ENCODE results near the gene TLE2. TPM values are rescaled to one million over a fixed set of nuclear protein-coding genes. Genes with fewer than 3 reads are reported as not detected.
"Not testable (repeated sequence)": the region's sequence is repeated elsewhere in the genome, so short reads cannot be mapped to it uniquely, and the experiment has no call there.

The TLE2 gene
- total RNA-seq, 2 donors from 2014 or later = 32.9 to 47.9 TPM

DNA sequence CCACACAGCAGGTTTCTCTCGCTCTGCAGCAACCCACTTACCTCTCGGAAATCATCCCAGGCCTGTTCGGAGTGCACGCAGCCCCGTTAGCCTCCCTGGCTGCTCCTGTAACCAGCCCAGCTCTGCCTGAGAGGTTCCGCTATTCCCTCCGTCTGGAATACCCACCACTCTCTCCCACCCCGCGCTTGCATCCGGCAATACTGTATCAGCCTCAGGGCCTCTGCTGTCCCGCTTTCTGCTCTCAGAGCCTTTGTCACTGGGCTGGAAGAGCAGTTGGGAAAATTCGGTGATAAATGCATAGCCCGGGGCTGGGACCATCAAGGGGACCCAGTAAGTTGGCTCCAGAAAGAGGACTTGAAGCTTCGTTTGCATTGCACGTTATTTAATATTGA, 52.5 kb downstream of the TLE2 start:
- ATAC-seq (no peak), DNase-seq (no peak)
- intact Hi-C loops (cut with DNase I, micrococcal nuclease) = no loop called here

DNA sequence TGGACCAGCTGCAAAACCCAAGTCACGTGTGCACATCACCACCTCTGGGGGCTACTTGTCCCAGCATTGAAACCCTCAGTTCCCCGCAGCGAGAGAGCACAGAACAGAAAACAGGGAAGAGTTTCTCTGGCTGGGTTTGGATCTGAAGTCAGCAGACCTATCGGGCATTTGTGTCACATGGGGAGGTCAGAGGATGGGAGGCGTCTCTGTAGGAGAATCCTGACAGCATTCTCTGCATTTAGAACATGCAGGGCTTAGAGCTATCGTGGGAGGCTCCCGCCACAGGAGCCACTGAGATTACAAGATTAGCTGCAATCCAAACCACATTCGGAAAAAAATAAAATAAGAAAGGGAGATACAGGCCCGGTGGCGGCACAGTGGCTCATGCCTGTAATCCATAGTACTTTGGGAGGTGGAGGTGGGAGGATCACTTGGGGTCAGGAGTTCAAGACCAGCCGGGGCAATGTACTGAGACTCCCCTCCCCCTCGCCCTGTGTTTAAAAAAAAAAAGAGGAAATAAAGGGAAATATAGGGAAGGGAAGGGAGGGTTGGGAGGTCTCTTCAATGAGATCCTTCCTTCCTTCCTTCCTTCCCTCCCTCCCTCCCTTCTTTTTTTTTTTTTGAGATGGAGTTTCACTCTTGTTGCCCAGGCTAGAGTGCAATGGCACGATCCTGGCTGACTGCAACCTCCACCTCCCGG, 54.6 kb downstream of the TLE2 start:
- ATAC-seq (no peak), DNase-seq (no peak)
- intact Hi-C loops (cut with DNase I, micrococcal nuclease) = no loop called here

DNA sequence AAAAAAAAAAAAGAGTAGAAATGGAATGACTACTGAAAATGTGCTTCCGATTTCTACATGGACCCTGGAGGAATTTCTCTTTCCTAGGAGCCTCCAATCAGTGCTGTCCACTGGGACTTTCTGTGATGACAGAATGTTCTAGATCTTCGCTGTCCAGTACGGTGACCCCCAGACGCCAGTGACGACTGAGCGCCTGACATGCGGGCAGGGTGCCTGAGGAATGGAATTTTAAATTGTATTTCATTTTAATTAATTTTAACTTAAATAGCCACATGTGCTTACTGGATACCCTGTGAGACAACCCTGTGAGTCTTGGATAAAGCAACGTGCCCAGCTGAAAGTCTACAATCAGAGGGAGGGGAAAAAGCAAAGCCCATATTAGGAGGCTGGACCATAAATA, 55.9 kb downstream of the TLE2 start:
- ATAC-seq (no peak), DNase-seq (no peak)
- intact Hi-C loops (cut with DNase I, micrococcal nuclease) = no loop called here

DNA sequence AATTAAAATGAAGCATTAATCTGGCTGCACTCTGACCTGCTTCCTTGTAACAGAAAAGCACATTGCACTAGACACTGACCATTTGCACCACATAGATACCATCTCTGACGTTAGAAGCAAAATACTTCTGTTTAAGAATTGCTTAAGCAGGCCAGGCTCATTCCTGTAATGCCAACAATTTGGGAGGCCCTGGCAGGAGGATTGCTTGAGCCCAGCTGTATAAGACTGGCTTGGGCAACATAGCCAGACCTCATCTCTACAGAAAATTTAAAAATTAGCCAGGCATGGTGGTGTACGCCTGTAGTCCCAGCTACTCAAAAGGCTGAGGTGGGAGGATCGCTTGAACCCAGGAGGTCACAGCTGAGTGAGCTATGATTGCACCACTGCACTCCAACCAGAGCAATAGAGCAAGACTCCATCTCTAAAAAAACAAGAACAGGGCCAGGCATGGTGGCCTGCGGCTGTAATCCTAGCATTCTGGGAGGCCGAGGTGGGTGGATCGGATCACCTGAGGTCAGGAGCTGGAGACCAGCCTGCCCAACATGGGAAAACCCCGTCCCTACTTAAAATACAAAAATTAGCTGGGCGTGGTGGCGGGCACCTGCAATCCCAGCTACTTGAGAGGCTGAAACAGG, 58.8 kb downstream of the TLE2 start:
- ATAC-seq (no peak), DNase-seq (no peak)
- intact Hi-C loops (cut with DNase I, micrococcal nuclease) = no loop called here

DNA sequence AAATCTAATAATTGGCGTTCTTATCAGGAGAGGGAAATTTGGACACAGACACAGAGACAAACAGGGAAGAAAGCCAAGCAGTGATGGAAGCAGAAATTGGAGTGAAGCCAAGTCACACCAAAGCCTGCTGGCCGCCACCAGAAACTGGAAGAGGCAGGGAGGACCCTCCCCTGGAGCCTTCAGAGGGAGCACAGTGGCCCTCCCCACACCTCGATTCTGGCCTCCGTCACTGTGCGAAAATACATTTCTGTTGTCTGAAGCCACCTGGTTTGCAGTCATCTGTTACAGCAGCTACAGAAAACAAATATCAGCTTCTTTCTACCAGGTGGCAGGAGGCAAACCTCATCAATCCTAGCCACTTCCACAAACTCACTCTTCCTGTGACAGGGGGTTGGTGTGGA, 60.0 kb downstream of the TLE2 start:
- no peak for DNase-seq
- ATAC-seq = peak; percentile 40
- intact Hi-C loops (cut with DNase I, micrococcal nuclease) = loop anchor here in 1 of 2 donors (10.0 kb wide), 1 partner anchor 136 kb away; no protein-coding TSS in a partner anchor

DNA sequence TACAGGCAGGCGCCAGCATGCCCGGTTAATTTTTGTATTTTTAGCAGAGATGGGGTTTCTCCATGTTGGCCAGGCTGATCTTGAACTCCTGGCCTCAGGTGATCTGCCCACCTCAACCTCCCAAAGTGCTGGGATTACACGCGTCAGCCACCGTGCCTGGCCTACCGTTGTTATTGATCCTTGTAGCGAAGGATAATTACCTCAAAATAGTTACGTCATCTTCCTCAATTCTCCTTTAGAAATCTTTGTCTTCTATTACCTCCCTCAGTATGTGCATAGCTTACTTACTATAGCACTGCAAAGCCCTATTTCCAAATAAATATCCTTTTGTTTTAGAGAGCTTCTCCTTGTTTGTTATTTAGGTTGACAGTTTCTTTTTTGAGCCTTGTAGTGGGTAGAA, 61.1 kb downstream of the TLE2 start:
- intact Hi-C loops (cut with DNase I, micrococcal nuclease) = loop anchor here in 1 of 2 donors (10.0 kb wide), 1 partner anchor 137 kb away; no protein-coding TSS in a partner anchor
- DNase-seq (no peak), ATAC-seq (no peak)

DNA sequence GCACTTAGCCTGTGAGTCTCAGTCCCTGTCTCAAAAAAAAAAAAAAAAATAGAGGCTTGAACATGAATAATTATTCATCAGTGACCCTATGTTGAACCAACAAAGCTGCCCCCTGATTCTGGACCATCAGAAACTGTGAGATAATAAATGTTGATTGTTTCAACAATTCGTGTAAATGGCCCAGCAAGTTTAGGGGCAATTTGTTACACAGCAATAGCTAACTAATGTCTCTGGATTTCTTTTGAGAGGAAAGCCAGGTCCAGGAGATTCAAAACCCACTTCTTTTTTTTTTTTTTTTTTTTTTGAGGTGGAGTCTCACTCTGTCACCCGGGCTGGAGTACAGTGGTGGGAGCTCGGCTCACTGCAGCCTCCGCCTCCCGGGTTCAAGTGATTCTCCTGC, 64.2 kb downstream of the TLE2 start:
- intact Hi-C loops (cut with DNase I, micrococcal nuclease) = loop anchor here in 1 of 2 donors (10.0 kb wide), 1 partner anchor 140 kb away; no protein-coding TSS in a partner anchor
- no peak for DNase-seq
- no peak for ATAC-seq

DNA sequence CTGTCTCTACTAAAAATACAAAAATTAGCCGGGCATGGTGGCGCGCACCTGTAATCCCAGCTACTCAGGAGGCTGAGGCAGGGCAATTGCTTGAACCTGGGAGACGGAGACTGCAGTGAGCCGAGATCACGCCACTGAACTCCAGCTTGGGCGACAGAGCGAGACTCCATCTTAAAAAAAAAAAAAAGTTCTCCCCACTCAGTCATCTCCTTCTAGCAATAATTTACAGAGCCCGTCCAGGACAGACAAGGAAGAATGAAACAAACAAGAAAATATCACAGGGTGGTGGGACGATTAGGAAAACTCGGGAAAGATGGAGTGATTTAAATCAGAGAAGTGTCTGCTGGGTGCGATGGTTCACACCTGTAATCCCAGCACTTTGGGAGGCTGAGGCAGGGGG, 65.4 kb downstream of the TLE2 start:
- intact Hi-C loops (cut with DNase I, micrococcal nuclease) = loop anchor here in 1 of 2 donors (10.0 kb wide), 1 partner anchor 141 kb away; no protein-coding TSS in a partner anchor
- not testable (repeated sequence) for ATAC-seq, DNase-seq

DNA sequence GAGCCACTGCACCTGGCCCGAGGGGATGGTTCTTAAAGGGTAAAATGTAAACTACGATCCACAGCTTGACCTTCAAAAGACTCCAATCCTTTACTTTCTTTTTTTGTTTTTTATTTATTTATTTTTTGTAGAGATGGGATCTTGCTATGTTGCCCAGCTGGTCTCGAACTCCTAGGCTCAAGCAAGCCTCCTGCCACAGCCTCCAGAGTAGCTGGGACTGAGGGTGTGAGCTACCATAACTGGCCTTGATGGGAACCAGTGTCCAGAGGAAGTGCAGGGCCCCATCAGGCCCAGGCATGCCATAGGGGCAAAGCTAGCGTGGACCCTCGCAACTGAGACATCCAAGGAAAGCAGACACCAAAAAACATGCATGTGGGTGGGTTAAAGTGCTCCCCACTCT, 66.0 kb downstream of the TLE2 start:
- DNase-seq (no peak), ATAC-seq (no peak)
- intact Hi-C loops (cut with DNase I, micrococcal nuclease) = loop anchor here in 1 of 2 donors (10.0 kb wide), 1 partner anchor 142 kb away; no protein-coding TSS in a partner anchor

DNA sequence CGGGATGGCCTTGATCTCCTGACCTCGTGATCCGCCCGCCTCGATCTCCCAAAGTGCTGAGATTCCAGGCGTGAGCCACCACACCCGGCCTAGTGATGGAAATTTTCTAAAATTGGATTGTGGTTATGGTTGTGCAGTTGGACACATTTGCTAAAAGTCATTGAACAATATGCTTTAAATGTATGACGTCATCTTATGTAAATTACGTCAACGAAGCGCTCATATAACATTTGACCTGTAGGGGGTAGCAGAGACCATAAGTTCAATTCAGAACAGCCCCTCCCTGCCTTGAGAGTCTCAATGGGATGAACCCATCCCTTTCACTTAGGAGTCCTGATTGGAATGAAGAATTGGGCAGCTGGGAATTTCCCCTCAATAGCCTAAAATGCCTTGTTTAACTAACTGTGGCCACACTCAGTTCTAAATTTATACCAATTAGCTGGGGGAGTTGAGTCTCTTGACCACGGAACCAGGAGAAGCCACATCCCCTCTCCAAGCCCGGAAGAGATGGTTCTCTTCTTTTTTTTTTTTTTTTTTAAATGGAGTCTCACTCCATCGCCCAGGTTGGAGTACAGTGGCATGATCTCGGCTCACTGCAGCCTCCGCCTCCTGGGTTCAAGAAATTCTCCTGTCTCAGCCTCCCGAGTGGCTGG, 66.9 kb downstream of the TLE2 start:
- ATAC-seq = peak; percentile 92
- no peak for DNase-seq
- intact Hi-C loops (cut with DNase I, micrococcal nuclease) = loop anchor here in 1 of 2 donors (10.0 kb wide), 1 partner anchor 143 kb away; no protein-coding TSS in a partner anchor

DNA sequence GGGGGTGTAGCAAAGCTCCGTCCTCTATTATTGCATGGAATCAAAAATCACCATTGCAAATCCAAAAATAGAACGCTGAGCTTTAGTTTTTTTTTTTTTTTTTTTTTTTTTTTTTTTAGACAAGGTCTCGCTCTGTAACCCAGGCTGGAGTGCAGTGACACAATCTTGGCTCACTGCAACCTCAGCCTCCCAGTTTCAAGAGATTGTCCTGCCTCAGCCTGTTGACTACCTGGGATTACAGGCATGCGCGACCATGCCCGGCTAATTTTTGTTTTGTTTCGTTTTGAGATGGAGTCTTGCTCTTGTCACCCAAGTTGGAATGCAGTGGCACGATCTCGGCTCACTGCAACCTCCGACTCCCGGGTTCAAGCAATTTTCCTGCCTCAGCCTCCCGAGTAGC, 69.0 kb downstream of the TLE2 start:
- DNase-seq (no peak), ATAC-seq (no peak)
- intact Hi-C loops (cut with DNase I, micrococcal nuclease) = loop anchor here in 1 of 2 donors (10.0 kb wide), 1 partner anchor 145 kb away; no protein-coding TSS in a partner anchor

DNA sequence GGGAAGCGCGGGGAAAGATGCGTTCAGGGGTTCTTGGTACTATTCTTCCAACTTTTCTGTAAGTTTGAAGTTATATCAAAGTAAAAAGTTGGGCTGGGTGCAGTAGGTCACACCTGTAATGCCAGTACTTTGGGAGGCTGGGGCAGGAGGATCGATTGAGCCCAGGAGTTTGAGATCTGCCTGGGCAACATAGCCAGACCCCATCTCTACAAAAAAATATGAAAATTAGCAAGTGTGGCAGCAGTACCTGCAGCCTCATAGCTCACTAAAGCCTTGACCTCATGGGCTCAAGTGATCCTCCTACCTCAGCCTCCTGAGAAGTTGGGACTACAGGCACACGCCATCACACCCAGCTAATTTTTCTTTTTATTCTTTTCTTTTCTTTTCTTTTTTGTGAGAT, 71.9 kb downstream of the TLE2 start:
- DNase-seq (no peak), ATAC-seq (no peak)
- intact Hi-C loops (cut with DNase I, micrococcal nuclease) = loop anchor here in 1 of 2 donors (10.0 kb wide), 1 partner anchor 208 kb away; no protein-coding TSS in a partner anchor

DNA sequence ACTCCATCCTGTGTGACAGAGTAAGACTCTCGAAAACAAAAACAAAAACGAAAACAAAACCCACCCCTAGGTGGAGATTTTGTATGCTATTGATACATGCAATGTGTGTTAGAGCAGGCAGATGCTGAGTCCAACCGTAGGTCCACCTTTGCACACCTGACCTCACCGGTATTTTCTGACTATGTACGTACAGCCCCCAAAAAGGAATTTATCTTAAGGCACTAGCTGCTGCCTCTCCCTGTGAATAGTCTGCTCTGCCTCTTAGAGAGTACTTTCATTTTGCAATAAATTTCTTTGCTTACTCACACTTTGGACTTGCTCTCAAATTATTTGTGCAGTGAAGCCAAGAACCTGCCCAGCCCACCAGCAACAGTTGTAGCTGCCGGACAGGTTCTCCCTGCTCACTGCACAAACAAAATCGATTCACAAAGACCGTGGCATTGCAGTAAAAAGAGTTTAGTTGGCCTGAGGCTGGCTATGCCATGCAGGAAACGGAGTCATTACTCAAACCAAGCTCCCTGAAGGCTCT, 76.1 kb downstream of the TLE2 start:
- peak; percentile 54 for ATAC-seq
- intact Hi-C loops (cut with DNase I, micrococcal nuclease) = loop anchor here in 1 of 2 donors (10.0 kb wide), 1 partner anchor 212 kb away; no protein-coding TSS in a partner anchor
- peak; percentile 68 to 74 for DNase-seq

DNA sequence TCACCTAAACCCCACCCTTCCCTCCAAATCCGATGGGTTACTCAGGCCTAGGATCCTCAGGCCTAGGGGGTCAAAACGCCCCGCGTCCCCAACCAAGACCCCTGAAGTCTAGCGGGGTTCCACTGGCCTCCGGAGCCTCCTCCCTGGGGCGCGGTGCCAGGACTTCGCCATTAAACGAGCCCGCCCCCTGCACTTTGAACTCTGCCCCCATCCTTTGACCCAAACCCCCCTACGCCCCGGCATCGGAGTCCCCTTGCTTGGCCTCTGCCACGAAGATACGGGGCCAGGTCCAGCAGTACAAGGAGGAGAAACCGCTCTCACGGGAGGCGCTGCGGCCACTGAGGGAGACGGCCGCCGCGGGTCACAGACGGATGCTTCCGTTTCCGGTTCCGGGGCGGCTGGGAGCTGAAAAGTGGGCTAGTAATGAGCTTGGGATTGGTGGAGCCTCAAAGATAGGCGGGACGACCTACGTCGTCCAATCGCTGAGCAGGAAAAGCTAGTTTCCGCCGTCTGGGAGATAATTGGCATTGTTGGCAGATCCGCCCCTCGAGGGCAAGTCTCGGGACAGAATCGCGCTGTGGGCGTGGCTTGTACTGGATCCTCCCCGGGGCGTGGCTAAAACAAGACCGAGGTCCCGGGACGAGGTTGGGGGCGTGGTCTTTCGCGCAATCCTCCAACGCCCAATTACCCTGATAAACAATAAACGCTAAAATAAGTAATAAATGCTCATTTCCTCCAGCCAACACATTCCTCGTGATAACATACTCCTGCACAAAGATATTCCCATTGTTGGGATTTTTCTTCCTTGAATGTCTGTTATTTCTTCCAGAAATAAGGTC, 78.6 kb downstream of the TLE2 start:
- DNase-seq (peak; percentile 100), ATAC-seq (peak; percentile 86)
- intact Hi-C loops (cut with DNase I, micrococcal nuclease) = loop anchor here in 1 of 2 donors (10.0 kb wide), 1 partner anchor 214 kb away; no protein-coding TSS in a partner anchor

DNA sequence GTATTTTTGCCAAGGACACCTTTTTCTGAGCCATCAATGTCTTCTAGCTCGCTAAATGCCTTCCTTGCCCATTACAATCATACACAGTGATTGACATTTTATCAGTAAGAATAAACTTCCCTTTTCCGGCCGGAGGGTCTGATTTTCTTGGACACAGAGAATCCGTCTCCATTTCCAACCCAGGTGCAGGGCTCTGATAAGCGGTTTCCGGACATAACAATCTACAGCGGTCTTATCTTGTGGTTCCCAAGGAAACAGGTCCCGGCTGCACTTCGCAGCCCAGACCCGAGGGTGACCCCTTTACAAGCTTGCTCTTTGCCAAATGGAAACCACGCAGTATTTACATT, 79.2 kb downstream of the TLE2 start:
- DNase-seq = peak in 1 of 2 donors; percentile 36
- intact Hi-C loops (cut with DNase I, micrococcal nuclease) = loop anchor here in 1 of 2 donors (10.0 kb wide), 1 partner anchor 215 kb away; no protein-coding TSS in a partner anchor

More for the DNA sequence above, 79.2 kb downstream of the TLE2 start:
- peak; percentile 9 for ATAC-seq

Measured in left colon (tissue), 2 donors.